Measurements from ENCODE around the gene UPK1A.

- no peak for TF ChIP-seq POLR2AphosphoS5 (IDR thresholded peaks at IDR 0.05; ENCODE audit: low read depth, low read length)
- TF ChIP-seq POLR2A (IDR thresholded peaks at IDR 0.05; ENCODE audit: low read depth, low read length): no peak
- no peak for TF ChIP-seq TAF1 (IDR thresholded peaks at IDR 0.05; ENCODE audit: borderline replicate concordance, low read depth, low read length)
Measured at GRCh38 chr19:35642312-35642711, 24.0 kb upstream of the UPK1A start.
